OCI-LY3 (cell line): ENCODE results near the gene NHERF2.

Experiments used
- H2AFZ ChIP-seq: fragments of 200-600, 300-600 bp; shearing (Covaris generic); 2 replicates; pipeline ENCODE4 v1.6.0; 2014; ENCODE audit warnings: antibody characterized with exemption, low read depth, low read length
- H3K27ac ChIP-seq: fragments of 200-600, 300-600 bp; sonication (generic); 2 replicates; pipeline ENCODE4 v1.5.1; 2014; ENCODE audit warnings: mild to moderate bottlenecking, low read length, moderate library complexity, mixed read lengths
- H3K27me3 ChIP-seq: fragments of 200-600, 300-600 bp; sonication (generic); 2 replicates; pipeline ENCODE4 v1.6.1; 2014; ENCODE audit warnings: low read depth, low read length, mixed read lengths
- H3K36me3 ChIP-seq: fragments of 200-600, 300-600 bp; sonication (generic); replicated peaks from 2 replicates; pipeline ENCODE3; 2014; ENCODE audit warnings: low read depth, low read length, mixed read lengths
- H3K4me1 ChIP-seq: fragments of 300-600, 200-600 bp; sonication (generic); 2 replicates; pipeline ENCODE4 v1.6.1; 2014; ENCODE audit warnings: low read length, mixed read lengths
- H3K4me2 ChIP-seq: fragments of 200-600, 300-600 bp; sonication (generic); 2 replicates; pipeline ENCODE4 v1.6.1; 2014; ENCODE audit warnings: low read length, mixed read lengths
- H3K4me3 ChIP-seq: fragments of 300-600, 200-600 bp; sonication (generic); 2 replicates; pipeline ENCODE4 v1.5.1; 2014; ENCODE audit warnings: antibody characterized with exemption, mild to moderate bottlenecking, low read length, moderate library complexity
- H3K79me2 ChIP-seq: fragments of 300-600, 200-600 bp; shearing (Covaris generic); 2 replicates; pipeline ENCODE4 v1.6.1; 2014; ENCODE audit warnings: mild to moderate bottlenecking, low read length, mixed read lengths
- H3K9ac ChIP-seq: fragments of 300-600, 200-600 bp; shearing (Covaris generic); 2 replicates; pipeline ENCODE4 v1.6.0; 2014; ENCODE audit warnings: mild to moderate bottlenecking, low read length, moderate library complexity
- H3K9me3 ChIP-seq: fragments of 200-600, 300-600 bp; shearing (Covaris generic); 2 replicates; pipeline ENCODE4 v1.6.1; 2014; ENCODE audit warnings: low read length, mixed read lengths; ENCODE audit not compliant: insufficient read depth
- H4K20me1 ChIP-seq: fragments of 200-600, 300-600 bp; sonication (generic); 2 replicates; pipeline ENCODE4 v1.6.1; 2016; ENCODE audit warnings: low read length, mixed read lengths; ENCODE audit not compliant: insufficient read depth
- EZH2phosphoT487 ChIP-seq: fragments of 200-600 bp; shearing (Covaris generic); IDR thresholded peaks from 2 replicates; pipeline ENCODE4 v1.6.1; 2018; ENCODE audit warnings: antibody characterized with exemption, mixed run types, low read depth
- TF ChIP-seq, protein P1 (sequence below): fragments of 200-600, 300-600 bp; sonication (generic); IDR thresholded peaks from 2 replicates; pipeline ENCODE4 v1.5.1; 2014; ENCODE audit warnings: antibody characterized with exemption, low read length, low read depth

Gene NHERF2

DNA sequence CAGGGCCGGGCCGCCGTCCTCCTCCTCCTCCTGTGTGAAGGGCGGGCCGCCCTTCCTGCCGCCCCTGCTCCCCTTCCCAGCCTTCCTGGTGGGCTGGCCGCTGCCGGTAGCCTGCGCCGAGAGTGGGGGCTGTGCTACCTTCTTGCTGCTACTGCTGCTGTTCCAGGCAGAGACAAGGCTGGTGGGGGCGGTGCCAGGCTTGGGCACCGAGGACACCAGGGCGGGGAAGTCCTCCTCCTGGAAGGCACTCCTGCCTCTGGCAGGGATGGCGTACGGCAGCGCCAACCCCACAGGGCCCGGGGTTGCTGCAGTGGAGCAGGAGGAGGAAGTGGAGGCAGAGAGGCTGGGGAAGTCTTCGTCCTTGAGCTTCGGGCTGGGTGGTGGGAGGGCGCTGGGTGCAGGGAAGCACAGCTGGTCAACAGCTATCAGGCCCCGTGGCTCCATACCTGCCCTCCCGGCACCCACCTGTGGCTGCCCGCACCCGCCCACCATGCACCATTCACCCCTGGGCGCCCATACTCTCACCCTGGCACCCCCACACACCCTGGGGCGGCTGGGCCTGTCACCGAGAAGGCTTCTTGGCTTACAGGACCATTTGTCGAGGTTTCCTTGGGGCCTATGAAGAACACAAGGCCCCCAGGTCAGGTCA lies 26.7 kb upstream of the NHERF2 start:
- no peaks in the 10 kb centered on the region for H3K27me3 ChIP-seq
- H3K9me3 ChIP-seq = no peaks in the 10 kb centered on the region
- H3K27ac ChIP-seq = no peak overlapping the region
- TF ChIP-seq, protein P1, sequence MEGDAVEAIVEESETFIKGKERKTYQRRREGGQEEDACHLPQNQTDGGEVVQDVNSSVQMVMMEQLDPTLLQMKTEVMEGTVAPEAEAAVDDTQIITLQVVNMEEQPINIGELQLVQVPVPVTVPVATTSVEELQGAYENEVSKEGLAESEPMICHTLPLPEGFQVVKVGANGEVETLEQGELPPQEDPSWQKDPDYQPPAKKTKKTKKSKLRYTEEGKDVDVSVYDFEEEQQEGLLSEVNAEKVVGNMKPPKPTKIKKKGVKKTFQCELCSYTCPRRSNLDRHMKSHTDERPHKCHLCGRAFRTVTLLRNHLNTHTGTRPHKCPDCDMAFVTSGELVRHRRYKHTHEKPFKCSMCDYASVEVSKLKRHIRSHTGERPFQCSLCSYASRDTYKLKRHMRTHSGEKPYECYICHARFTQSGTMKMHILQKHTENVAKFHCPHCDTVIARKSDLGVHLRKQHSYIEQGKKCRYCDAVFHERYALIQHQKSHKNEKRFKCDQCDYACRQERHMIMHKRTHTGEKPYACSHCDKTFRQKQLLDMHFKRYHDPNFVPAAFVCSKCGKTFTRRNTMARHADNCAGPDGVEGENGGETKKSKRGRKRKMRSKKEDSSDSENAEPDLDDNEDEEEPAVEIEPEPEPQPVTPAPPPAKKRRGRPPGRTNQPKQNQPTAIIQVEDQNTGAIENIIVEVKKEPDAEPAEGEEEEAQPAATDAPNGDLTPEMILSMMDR = no peak
- no peak for TF ChIP-seq EZH2phosphoT487
- peaks cover 23% of the 10 kb centered on the region for H3K79me2 ChIP-seq
- peaks cover 8% of the 10 kb centered on the region; the same call in 1 of the 2 replicates for H3K4me1 ChIP-seq
- peaks cover 38% of the 10 kb centered on the region for H3K36me3 ChIP-seq
- H3K4me3 ChIP-seq = no peak overlapping the region
- H4K20me1 ChIP-seq = peaks cover 20% of the 10 kb centered on the region
- no peak overlapping the region for H3K4me2 ChIP-seq
- no peak overlapping the region for H2AFZ ChIP-seq
- H3K9ac ChIP-seq = no peak overlapping the region

DNA sequence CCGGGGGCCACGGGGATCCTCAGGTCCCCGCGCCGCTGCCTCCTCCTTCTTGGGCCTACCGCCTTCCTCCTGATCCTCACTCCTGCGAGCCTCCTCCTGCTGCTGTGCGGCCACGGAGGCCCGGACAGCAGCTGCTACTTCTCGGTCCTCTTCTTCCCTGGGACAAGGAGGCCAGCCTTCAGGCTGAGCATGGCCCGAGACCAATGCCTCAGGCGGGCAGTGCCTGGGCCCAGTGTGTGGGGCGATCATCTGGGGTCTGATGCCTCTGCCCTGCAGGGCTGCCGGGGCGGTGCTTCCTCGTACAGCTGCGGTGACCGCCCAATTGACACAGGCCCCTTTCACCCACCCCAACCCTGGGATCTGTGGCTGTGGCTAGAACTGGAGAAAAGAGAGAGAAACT lies 25.7 kb upstream of the NHERF2 start:
- Histone ChIP-seq H3K4me2 (no peak overlapping the region), H3K9me3 (no peaks in the 10 kb centered on the region), H3K4me3 (no peak overlapping the region), H3K79me2 (peaks cover 33% of the 10 kb centered on the region), H4K20me1 (peaks cover 30% of the 10 kb centered on the region), H3K4me1 (peaks cover 8% of the 10 kb centered on the region; the same call in 1 of the 2 replicates), H2AFZ (no peak overlapping the region), H3K27me3 (no peaks in the 10 kb centered on the region), H3K27ac (no peak overlapping the region), H3K36me3 (peaks cover 34% of the 10 kb centered on the region), H3K9ac (no peak overlapping the region)
- no peak for TF ChIP-seq EZH2phosphoT487
- TF ChIP-seq, protein P1 = no peak

DNA sequence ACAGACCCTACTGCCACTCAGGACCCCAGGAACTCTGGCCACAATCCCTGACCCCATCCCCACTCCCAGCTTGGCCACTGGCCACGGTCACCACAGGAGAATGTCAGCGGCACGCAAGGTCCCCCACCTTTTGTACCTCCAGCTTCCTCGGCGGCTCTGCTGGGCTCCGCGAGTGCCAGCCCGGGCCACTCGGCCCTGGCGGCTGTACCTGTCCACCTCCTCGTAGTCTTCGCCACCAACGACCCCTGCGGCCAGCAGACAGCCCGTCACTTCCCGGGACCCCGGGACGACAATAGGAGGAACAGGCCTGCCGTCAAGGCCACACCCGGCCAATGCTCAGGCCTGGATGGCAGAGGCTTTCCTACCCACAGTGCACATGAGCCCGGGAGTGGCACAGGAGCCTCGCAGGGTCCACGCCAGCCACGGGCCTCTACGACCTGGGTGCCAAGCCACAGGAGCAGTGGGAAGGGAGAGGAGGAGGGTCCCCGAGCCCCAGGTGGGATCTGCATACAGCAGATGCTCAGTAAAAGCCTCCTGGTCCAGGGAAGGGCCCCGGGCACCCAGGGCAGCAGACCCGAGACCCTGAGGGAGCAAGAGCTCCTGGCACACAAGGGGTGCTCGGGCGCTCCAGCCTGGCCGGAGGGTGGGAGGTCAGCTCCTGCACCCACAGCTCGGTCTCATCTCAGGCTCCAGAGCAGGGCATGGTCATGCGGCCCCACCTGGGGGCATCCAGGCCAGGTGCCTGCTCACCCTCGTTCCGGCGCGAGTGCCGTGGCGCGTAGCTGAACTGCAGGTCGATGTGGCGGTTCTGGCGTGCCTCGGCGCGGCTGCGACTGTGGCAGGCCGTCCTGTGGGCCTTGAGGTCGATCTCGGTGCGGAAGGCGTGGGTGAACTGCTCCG lies 25.0 kb upstream of the NHERF2 start:
- H3K9me3 ChIP-seq = no peaks in the 10 kb centered on the region
- H3K9ac ChIP-seq = no peak overlapping the region
- H3K27ac ChIP-seq = no peak overlapping the region
- H4K20me1 ChIP-seq = peaks cover 37% of the 10 kb centered on the region
- peaks cover 8% of the 10 kb centered on the region; the same call in 1 of the 2 replicates for H3K4me1 ChIP-seq
- H3K79me2 ChIP-seq = peaks cover 40% of the 10 kb centered on the region
- no peaks in the 10 kb centered on the region for H3K27me3 ChIP-seq
- no peak overlapping the region for H3K4me3 ChIP-seq
- TF ChIP-seq, protein P1 = no peak
- TF ChIP-seq EZH2phosphoT487 = no peak
- H3K36me3 ChIP-seq = peaks cover 34% of the 10 kb centered on the region
- H2AFZ ChIP-seq = no peak overlapping the region
- H3K4me2 ChIP-seq = no peak overlapping the region
